HG03095 (cell line): ENCODE measurements around the gene CRYBG2.
"Not testable (repeated sequence)": the region's sequence is repeated elsewhere in the genome, so short reads cannot be mapped to it uniquely, and the experiment has no call there.

Experiments
- ATAC-seq: cut with Tn5 transposase; IDR thresholded peaks from one replicate; pipeline ENCODE4 v1.9.1; 2021; ENCODE audit warnings: moderate library complexity; ENCODE audit not compliant: unreplicated experiment

Gene CRYBG2

DNA sequence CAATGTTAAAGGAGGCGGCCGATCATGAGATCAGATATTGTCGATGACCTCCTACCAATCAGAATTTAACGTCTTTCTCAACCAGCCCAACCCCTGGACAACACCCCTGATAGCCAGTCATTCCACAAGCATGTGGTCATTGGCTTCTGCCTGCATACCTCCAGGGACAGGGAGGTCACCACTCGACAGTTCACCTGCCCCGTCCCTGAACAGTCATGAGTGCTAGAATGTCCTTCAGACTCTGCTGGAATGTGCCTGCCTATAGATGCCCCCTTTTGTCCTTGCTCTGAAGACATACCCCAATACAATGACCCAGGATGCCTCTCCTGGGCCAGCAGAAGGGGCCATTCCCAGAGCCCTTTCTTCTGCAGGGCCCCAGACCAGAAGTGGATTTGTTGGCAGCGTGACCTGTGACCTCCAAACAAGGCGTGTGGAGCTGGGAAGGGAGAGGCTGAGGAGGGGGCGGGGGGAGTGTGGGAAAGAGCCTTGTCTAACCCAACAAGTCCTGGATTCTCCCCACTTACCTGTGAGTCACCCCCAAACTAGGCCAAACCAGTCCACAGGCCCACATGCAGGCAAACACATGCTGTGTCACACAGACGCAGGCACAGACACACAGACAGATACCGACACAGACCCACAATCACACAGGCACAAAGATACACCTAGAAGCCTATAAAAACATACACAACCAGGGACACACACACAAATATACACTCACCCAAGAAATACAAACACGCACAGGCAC, 2.2 kb downstream of the CRYBG2 start:
- ATAC-seq = no peak

DNA sequence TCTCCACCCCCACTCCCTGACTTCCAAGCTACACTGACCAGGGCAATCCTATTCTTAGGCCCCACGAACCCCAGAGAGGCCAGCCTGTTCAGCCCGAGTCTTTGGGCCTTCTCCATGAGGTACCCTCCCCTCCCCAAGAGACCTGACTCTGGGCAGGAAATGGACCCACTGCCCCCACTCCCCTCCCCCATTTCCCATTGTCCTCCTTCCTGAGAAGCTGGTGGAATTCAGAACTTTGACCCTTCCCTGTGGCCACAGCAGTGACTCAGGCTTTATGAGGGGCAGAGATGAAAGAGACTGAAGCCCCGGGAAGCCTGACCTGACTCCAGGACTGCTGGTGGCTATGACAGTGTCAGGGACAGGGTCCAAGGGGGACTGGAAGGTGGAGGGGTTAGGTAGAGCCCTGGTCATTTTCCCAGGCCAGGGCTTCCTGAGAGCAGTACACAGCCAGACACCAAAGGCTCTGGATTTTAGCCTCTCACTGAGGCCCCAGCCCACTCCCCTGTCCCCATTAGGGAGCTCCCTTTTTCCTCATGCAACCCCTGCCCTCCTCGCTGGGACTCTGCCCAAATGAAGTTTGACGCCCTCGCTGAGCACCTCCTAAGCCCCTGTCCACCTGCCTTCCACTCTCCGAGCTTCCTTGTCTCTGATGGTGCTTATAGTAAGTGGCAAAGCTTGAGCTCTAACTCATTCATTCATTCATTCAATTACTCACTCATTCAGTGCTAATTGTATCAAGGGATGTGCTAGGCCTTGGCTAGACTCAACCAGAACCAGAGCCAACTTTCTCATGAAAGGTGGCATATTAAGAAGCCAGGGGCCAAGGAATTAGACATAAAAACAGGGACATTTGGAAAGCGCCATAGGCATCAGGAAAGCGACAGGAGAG, 3.0 kb downstream of the CRYBG2 start:
- no peak for ATAC-seq

DNA sequence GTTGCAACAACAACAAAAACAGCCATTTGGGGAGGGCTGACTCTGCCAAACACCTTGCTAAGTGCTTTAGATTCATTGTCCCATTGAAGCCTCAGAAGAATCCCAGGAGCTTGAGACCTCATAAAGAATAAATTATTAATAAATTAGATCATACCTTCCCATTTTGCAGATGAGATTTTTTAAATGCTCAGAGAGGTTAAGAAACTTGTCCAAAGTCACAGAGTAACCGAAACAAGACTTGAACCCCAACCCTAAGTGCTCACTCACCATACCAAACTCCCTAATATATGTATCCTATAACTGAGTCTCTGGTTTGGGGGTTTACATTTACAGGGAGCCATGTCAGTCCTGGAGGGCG, 3.6 kb downstream of the CRYBG2 start:
- ATAC-seq = no peak

DNA sequence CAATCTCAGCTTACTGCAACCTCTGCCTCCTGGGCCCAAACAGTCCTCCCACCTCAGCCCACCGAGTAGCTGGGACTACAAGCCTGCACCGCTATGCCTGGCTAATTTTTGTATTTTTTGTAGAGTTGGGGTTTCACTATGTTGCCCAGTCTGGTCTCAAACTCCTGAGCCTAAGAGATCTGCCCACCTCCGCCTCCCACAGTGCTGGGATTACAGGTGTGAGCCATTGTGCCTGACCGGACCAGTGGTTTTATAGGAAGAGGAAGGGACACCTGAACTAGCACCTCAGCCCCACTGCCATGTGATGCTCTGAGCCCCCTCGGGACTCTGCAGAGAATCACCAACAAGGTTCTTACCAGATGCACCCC, 4.1 kb downstream of the CRYBG2 start:
- no peak for ATAC-seq

DNA sequence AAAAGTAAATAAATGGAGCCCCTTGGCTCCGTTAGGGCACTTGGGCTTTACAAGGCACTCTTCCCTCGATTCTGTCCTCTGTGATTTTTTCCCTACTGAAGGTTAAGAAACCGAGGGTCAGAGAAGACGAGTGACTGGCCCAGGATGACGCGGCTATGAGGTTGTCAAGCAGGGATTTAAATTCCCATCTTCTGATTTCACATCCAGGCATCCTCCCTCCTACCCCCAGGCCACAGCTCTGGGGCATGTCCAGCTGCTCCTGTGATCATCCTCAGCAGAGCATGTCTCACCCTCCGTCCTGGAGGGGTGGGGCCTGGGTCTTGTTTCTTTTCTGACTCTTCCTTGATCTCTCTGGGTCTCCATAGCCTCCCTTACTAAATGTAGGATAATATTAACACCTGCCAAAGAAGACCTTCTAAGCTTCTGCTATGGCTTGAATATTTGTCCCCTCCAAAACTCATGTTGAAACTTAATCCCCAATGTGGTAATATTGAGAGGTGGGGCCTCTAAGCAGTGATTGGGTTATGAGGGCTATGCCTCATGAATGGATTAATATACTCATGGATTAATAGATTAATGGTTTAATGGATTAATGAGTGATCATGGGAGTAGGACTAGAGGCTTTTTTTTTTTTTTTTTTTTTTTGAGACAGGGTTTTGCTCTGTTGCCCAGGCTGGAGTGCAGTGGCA, 4.6 kb downstream of the CRYBG2 start:
- no peak for ATAC-seq

DNA sequence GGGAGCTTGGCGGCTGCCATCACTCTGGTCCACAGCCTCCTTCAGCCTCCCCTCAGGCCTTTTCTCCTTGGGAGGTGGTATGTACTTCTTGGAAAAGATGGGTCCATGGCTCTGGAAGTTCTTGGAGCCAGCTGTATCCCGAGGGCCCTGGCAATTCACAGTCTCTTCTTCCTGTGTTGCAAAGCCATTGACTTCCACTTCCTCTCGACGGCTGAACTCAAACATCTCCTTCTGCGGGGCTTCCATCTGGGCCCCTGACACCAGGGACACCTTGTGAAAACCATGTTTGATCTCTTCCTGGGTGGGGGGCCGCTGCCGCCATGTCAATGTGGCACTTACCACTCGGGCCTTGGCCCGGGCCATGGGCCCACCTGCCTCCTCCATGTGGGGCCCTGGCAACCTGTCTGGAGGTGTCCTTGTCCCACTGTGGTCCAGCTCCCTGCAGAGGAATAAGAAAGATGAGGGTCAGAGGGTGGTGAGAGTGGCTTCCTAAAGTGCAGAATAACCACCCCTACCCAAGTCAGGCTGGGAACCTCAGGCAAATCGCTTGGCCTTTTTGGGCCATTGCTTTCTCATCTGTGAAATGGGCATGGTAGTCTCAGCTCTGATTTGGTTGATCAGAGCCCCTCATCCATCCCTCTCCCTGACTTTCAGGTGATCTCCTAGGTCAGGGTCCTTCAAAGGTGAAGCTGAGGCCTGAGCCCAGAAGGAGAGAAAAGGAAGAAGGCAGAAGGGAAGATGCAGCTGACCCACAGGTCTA, 7.5 kb downstream of the CRYBG2 start:
- ATAC-seq = no peak

DNA sequence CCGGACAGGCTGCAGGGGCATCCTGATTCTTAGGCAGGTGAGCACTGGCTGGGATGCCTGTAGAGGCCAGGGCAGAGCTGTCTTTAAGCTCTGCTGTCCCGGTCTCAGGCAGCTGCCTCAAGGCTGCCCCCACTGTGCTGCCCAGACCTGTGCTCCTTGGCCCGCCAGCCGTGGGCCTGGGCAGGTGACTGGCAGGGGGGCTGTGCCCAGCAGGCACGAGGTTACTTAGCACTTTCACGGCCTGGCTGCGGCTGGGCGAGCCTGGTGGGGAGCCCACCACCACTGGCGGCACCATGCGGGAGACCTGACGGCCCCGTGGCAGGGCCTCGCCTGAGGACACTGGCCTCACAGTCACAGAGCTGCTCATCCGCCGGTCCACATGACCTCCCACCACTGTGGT, 8.2 kb downstream of the CRYBG2 start:
- no peak for ATAC-seq

DNA sequence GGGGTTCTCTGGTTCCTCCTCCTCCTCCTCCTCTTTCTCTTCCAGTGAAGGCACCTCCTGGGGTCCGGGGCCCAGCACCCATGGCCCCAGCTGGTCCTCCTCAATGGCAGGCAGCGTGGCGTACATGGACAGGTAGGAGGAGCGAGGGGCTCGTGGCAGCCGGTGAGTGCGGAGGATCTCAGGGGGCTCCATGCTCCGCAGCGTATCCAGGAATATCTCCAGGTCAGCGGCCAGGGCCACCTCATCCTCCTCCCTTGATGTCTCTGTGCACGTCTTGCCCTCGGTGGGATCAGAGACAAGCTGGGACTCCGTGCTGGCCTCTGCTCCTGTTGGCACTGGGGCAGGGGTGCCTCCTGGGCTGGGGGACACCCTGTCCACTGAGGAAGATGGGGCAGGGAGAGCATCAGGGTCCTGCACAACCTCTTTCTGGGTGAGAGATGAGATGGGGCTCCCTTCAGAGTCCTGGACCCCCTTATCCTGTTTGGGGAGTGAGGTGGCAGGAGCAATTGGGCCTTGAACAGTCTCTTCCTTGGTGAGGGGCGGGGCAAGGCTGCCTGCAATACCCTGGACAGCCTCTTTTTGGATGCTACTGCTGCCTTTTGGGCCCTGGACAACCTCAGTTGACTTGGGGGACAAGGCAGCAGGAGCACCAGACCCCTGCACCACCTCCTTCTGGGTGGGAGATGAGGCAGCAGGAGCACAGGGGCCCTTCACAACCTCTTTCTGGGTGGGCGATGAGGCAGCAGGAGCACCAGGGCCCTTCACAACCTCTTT, 9.6 kb downstream of the CRYBG2 start:
- ATAC-seq = no peak

DNA sequence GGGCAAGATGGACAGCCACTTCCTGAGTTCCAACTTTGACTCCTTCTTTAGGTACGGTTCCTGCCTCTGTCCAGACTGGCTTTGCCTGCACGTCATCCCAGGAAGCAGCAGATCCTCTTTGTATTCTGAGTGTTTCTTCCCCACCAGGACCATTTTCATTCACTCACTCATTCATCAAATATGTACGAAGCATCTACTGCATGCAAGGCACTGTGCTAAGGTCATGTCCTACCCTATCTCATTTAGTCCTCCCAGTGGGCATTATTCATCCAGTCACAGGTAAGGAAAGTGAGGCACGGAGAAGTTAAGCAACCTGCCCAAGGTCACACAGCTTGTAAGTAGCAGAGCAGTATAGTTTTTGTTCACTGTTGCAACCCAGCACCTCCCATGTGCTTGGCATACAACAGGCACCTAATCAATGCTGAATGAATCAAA, 13.9 kb downstream of the CRYBG2 start:
- no peak for ATAC-seq

DNA sequence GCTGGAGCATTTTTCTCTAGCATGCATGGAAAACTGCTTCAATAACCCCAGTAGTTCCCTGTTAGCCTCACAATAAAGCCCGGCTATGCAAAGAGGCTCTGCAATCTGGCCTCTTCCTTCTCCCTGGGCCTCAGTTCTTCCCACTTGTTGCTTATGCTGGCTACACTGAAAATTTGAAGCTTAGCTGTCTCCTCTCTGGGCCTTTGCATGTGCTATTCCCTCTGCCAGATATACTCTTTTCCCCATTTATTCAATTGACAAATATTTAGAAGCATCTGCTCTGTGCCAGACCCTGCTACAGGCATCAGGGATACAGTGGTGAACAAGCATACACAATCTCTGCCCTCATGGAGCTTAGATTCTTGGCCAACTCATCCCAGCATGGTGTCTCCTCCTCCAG, 15.3 kb downstream of the CRYBG2 start:
- no peak for ATAC-seq

DNA sequence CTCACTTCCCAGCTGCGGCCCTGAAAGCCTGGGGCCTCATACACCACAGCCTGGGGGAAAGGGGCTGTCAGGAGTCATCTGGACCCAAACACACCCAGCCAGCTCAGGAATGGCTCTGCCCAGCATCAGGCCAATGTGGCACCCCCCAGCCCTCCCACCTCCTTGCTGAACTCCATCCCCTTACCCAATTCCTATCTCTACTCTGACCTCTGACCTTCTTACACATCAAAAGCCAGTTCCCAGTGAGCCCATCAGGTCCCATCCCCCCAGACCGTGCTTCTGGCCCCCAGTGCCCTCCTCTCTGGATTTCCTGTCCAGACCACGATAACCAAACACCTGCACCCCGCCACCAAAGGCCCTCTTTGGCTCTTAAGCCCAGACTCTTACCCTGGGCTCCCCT, 16.3 kb downstream of the CRYBG2 start:
- ATAC-seq = no peak

DNA sequence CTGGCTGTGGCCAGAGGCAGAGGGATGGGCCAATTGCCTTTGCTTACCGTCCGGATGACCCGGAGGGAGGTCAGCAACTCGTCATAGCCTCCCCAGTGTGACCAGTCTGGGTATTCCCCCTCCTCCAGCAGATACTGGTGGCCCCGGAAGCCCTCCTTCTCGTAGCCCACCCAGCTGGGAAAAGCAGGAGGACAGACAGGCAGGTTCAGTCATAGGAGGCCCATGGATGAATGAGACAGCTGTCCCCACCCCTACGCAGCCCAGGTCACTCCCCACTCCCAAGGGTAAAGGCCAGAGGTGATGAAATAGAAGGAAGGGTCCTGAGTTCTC, 16.8 kb downstream of the CRYBG2 start:
- ATAC-seq = no peak

DNA sequence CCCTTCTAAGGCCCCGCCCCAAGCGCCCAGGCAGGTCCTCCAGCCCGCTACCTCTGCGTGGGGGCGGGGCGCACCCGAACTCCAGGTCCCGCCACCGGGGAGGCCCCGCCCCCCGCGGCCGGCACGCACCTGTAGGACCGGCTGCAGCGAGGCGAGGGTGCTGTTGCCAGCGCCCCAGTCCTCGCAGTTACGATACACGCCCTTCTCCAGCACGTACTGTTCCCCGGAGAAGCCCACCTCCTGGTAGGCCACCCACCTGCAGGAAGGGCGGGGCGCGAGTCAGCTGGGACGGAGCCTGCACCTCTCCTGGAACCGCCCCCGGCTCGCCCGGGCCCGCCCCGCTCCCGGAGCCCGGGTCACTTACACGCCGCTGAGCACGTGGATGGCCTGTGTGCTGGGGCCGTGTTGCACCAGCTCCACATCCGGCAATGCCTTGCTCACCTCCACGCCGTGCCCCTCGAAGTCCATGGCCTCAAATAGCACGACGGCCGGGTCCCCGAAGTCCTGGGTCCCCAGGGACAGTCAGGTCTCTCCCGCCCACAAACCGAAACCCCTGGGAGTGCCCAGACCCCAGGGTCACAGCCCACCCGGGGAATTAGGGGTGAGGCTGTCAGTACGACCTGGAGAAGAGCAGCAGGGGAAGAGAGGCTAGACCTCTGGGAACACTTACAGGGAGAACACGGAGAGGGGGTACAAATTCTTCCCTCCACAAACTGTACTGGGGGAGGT, 17.3 kb downstream of the CRYBG2 start:
- ATAC-seq = no peak

DNA sequence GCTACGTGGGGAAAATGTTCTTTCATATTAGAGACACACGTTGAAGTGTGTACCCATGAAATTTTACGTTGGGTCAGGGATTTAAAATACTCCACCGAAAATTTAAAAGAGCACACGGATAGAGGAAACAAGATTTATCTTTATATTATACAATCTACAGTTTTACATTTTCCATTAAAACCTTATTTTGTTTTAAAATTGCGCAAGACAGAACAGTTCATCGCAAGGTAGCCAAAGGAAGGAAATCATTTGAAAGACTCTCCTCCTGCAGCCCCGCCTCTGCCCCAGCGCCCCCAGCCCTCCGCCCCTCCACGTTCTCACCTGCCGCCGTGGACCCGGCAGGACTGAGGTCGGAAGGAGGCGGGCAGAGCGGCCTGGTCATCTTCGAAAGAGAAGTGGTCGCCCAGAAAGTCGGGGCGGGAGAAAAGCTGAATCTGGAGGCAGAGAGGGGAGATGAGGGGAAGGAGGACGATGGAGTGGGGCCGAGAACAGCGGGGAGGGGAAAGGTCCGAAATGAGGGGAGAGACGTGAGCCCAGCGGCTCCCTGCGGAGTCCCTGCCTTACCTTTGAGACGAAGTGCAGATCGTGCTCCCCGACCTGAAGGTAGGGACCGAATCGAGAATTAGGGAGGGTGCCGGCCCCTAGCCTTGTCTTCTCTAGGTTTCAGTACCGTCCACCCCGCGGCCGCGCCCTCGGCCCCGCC, 18.0 kb downstream of the CRYBG2 start:
- no peak for ATAC-seq

DNA sequence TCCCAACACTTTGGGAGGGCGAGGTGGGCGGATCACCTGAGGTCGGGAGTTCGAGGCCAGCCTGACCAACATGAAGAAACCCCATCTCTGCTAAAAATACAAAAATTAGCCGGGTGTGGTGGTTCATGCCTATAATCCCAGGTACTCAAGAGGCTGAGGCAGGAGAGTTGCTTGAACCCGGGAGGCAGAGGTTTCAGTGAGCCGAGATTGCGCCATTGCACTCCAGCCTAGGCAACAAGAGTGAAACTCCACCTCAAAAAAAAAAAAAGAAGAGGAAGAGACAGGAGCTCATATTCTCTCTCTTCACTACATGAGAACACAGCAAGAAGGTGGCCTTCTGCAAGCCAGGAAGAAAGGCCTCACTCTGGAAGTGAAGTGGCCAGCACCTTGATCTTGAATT, 20.6 kb downstream of the CRYBG2 start:
- ATAC-seq = not testable (repeated sequence)

DNA sequence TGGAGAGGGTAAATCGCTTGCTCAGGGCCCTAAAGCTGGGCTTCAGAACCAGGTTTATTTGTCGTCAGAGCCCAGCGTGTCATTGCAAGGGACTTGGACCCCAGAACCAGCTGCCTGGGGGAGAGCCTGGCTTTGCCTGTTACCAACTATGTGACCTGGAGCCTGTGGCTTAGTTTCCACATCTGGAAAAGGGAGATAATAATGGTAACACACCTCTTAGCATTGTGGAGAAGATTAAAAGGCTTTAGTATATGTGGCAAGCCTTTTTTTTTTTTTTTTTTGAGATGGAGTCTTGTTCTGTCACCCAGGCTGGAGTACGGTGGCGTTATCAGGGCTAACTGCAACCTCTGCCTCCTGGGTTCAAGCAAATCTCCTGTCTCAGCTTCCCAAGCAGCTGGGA, 23.7 kb downstream of the CRYBG2 start:
- no peak for ATAC-seq

DNA sequence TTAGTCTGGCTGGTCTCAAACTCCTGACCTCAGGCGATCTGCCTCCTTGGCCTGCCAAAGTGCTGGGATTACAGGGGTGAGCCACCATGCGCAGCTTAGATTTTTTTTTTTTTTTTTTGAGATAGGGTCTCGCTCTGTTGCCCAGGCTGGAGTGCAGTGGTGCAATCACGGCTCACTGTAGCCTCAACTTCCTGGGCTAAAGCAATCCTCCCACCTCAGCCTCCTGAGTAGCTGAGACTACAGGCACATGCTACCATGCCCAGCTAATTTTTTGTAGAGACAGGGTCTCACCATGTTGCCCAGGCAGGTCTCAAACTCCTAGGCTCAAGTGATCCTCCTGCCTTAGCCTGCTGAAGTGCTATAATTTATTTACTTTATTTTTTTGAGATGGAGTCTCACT, 24.6 kb downstream of the CRYBG2 start:
- ATAC-seq = not testable (repeated sequence)

DNA sequence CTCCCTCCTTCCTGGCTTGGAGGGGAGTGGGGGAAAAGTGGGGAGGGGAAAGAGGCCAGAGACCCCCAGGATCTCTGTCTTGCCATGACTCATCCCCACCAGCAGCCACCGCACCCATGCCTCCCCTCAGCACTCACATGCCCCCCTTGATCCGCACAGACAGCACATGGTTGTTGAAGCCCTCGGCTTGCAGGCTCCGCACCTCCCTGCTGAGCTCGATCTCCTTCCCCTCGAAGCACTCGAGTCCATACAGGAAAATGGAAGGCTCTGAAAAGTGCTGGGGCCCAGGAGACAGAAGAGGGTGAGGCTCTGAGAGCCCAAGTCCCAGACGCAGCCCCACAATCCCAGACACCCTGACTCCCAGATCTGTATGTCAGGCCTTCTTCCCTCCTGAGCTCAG, 25.3 kb downstream of the CRYBG2 start:
- no peak for ATAC-seq

DNA sequence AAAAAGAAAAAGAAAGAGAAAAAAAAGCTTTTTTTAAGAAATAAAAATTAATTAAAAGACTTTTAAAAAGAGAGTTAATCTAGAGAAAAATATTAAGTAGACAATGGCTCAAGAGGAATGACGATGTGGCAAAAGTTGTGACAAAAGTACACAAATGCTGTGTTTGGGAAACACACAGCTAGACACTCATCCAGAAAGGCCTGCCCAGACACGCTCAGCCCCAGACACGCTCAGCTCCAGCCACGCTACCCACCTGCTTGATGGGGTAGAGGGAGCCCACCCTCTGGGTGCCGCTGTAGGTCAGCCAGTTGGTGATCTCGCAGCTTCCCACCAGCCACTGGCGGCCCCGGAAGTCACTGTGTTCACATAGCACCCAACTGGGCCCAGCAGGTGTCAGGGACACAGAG, 26.0 kb downstream of the CRYBG2 start:
- ATAC-seq = no peak
